ENCODE data around the gene UNK.

GRCh38 chr17:75757086-75757681, 27.4 kb upstream of the UNK start:
- TF ChIP-seq TAF1 (IDR thresholded peaks at IDR 0.05; ENCODE audit: borderline replicate concordance, insufficient read depth, low read length) (no peak), REST (IDR thresholded peaks at IDR 0.05; ENCODE audit: insufficient read depth in 1 of 2, low read depth in 2 of 2, low read length in 2 of 2) (no peak), POLR2AphosphoS5 (IDR thresholded peaks at IDR 0.05; ENCODE audit: low read depth, low read length) (no peak)
